GM12865 (cell line): ENCODE results near the gene RFC5.
A peak's percentile ranks its signal among the peaks of the same experiment; 100 is the strongest.
"Not testable (repeated sequence)": the region's sequence is repeated elsewhere in the genome, so short reads cannot be mapped to it uniquely, and the experiment has no call there.

Source experiments
- DNase-seq: peaks from one replicate; pipeline ENCODE4 v3.0.0; 2010; ENCODE audit warnings: low read depth
- H3K4me3 ChIP-seq: 2 replicates; pipeline ENCODE4 v1.5.1; 2011; ENCODE audit warnings: mild to moderate bottlenecking, low read depth, low read length, control low read depth
- CTCF ChIP-seq: IDR thresholded peaks from 2 replicates; pipeline ENCODE4 v1.5.1; 2011; ENCODE audit warnings: low read length, control low read depth, low read depth, inconsistent platforms; ENCODE audit not compliant: insufficient read depth; ENCODE audit errors: missing control alignments

RFC5 gene

GRCh38 chr12:118073768-118074167 is 57.3 kb downstream of the RFC5 start:
- TF ChIP-seq CTCF, result no peak
- H3K4me3 ChIP-seq, result no peak overlapping the region
- DNase-seq, result peak; percentile 14

- not testable (repeated sequence) for DNase-seq, H3K4me3 ChIP-seq
These were observed 65.0 kb downstream of the RFC5 start for GRCh38 chr12:118081521-118081920.
